Hindlimb muscle (tissue), 1 donor: ENCODE data around the gene SCAMP5. TPM values are rescaled to one million over a fixed set of nuclear protein-coding genes. Genes with fewer than 3 reads are reported as not detected.

Source experiments
- DNase-seq: peaks from one replicate; pipeline ENCODE4 v3.0.0-alpha.2; 2013
- polyA plus RNA-seq: library from polyadenylated mRNA; unstranded; fragments of 120-200 nt; gene quantifications from one replicate; pipeline ENCODE4 v1.2.1, GENCODE V29; 2013; ENCODE audit not compliant: insufficient read length

Gene SCAMP5
- polyA plus RNA-seq, 1 donor = 3.9 TPM

DNA sequence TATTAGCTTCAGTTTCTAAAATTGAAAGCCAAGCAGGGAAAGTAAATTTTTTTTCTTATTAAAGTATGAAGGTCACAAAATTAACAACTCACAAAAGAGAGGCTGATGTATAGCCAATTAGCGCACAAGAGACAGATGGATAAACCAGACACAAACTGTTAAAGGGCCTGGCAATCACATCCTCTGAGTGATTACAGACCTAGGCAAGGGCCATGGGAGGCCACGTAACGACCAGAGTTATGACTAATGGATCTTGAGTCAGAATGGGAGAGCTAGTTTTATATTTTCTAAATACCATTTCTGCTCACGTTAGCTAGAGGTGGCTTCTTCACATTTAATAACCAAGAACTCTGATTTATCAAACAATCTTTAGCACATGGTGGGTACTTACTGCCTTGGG, 17.8 kb upstream of the SCAMP5 start:
- no peak for DNase-seq

DNA sequence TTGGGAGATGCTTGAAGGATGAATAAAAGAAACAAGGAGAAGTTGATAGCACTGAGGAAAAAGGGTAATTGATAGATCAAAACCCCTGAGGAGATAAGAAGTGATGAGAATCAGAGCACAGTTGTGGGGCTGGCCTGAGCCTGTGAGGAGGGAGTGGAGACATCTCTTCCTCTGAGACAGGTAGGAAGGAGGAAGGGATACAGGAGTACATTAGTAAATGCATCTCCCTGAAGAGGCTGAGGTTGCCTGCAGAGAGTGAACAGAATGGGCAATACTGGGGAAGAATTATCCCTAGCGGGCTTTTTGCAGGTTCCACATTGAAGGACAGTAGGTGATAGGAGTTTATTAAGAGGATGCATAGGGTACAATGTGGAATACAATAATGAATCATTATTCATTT, 17.3 kb upstream of the SCAMP5 start:
- no peak for DNase-seq

DNA sequence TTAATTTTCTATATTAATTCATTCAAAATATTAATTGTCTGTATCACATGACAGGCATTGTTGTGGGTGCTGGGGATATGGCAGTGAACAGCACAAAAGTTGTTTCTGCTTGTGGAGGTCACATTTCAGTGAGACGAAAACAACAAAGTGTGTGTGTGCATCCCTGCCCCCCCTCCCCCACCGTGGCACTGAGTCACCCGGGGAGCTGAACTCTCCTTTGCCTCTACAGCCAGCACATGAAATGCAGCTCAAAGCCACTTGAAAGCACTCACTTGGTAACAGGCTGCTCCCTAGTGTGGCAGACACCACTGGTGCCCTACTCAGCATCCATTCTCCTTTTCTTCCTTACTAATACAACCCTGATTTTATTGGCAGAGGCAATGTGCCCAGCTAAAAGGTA, 16.9 kb upstream of the SCAMP5 start:
- DNase-seq = no peak

DNA sequence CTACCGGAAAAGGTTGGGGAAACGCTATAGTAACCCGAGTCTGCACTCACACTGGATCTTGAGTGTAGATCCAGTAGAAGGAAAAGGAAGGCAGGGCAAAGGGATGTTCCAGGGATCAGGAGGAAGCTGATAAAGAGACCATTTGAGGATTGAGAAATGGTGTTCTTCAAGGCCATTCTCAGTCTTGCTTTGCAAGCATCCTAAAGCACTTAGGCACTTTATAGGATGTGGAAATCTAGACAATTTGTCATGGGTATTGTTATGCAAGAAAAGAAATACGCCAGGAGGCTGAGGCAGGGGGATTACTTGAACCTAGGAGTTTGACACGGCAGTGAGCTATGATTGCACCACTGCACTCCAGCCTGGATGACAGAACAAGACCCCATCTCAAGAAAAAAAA, 13.2 kb upstream of the SCAMP5 start:
- no peak for DNase-seq

DNA sequence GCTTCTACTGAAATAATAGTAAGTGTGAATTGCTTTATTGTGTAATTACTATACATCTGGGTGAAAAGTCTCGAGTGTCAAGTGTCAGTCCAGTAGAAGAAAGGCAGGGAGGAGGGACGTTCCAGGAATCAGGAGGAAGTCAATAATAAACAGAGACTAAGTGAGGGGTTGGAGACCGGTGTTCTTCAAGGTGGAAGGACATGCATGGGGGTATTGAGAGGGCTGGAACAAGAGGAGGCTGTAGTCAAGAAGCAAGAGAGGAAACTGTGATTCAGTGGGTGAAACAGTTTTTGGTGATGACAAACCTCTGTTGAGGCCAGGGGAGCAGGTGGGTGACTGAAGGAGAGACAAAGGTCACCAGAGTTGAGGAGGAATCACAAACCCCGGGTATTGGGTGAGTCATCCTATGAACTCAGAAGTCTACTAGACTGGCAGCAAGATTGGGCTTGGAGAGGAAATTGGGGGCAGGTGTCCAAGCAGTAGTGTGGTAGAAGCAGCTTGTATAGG, 11.6 kb upstream of the SCAMP5 start:
- no peak for DNase-seq

DNA sequence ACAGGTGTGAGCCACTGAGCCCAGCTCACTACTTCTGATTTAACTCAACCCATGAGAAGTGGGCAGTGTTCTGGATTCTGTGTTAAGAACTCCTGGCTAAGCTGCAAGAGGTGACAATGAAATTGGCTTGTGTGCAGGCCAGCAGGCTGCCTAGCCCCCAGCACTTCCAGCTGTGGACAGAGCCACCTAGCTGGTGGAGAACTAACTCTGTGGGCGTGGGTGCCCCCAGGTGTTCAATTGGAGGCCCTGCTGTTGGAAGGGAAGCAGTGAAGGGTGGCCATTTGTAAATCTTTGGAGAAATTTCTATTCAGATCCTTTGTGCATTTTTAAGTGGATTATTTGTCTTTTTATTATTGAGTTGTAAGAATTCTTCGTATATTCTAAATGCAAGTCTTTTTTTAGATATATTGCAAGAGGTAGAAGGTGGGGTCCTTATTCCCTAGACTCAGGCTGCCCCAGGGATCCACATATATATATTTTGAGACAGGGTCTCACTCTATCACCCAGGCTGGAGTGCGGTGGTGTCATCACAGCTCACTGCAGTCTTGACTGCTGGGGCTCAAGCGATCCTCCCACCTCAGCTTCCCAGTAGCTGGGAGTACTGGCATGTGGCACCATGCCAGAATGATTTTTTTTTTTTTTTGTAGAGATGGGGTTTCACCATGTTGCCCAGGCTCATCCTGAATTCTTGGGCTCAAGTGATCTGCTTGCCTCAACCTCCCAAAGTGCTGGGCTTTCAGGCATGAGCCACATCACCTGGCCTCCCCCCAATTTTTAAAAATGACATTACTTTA, 7.2 kb upstream of the SCAMP5 start:
- DNase-seq = no peak

DNA sequence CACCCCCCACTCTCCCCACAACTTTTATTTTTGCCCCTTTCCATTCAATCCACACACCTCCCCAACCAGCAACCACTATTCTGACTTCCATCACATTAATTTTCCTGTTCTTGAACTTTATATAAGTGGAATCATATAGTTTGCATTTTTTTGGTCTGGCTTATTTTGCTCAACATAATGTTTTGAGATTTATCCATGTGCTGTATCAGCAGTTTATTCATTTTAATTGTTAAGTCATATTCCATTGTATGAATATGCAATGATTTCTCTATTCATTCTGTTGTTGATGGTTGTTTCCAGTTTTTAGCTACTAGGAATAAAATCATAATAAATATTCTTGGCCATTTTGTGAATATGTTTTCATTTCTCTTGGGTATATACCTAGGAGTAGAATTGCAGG, 5.8 kb upstream of the SCAMP5 start:
- DNase-seq = no peak

DNA sequence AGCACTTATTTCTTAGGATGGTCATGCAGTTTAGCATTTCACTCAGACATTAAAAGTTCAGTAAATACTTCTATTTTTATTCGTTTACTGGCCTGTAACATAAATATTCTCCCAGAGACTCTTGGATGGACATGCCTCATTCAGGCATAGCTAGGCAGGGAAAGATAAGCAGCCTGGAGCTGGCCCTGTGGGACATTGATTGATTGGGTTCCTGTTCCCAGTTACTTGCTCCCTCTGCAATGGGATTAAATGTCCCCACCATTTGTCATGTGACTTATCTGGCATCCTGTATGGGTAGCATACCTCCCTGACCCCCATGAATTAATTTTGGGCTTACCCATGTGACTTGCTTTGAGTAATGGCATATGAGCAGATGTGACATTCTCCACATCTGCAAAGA, 2.7 kb upstream of the SCAMP5 start:
- no peak for DNase-seq

DNA sequence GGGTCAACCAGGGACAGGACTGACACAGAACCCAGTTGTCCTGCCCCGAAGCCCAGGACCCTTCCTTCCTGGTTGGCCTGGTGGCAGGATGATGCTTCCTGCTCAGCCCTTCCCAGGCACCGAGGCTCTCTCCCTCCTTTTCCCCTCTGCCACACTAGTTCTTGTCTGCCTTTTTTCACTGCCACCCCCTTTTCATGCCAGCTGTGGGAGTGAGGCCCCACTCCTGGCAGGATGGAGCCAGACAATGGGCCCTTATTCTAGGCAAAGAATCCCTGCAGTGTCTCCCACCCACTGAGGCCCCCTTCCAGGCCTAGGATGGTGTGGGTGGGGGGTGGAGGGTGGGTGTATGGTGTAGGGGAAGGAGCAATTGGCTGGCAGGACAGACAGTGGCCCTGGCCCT, 1.1 kb upstream of the SCAMP5 start:
- DNase-seq = no peak

DNA sequence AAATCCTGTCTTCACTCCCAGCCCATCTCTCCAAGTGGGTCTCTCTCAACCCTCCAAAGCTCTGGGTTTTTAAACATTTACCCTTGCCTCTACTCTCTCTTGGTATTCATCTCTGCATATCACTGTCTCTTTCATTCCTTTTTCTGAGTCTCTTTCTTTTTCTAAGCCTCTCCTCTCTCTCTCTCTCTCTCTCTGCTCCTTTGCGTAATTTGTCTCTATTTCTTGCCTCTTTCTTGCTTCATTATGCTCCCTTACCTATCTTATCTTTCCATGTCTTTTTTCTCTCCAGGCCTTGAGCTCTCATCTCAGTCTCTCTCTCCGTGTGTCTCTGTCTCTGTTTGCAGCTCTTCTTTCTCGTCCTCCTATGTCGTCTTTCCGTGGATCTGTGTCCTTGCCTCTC, 678 bp upstream of the SCAMP5 start:
- DNase-seq = no peak

DNA sequence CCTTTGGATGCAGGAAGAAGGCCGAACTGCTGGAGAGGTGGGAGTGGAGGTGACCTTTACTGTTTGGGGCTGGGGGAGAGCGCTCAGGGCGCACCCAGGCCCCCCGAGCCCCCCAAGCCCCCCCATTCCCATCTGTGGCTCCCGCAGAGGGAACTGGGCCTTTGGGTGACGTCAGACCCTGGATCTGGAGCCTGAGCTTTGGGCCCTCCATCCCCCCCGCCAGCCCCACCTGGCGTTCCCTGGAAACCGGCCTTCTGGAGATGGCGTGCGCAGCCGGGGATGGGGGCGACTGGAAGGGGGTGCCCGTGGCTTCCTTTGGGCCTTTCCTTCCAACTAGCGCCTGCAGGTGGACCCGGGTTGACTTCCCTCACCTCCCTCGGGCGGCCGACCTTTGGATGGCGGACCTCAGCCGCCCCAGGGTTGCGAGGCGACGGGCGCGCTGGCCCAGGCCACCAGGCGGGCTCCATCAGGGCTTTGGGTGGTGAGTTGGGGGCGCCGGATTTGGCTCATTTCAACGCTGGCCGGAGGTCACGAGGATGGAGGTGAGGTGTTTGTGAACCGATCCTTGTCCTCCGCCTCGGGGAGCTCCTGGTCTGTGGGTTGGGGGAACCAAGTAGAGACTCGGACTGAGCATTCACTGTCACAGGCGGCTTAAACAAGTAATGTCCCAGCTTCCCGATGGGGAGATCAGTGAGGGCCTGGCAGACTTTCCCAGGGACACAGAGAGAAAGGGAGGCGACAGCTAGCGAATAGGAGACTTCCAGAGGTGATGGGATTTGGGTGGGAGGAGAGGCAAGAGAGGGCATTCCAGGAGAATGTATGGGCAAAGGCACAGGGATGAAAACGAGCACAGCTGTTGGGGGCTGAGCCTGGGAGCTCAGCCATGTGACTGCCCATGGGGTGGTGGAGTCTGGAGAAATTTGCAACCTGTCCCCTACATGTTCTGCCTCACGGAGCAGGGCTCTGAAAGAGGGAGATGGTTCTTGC, 709 bp downstream of the SCAMP5 start:
- DNase-seq = no peak

DNA sequence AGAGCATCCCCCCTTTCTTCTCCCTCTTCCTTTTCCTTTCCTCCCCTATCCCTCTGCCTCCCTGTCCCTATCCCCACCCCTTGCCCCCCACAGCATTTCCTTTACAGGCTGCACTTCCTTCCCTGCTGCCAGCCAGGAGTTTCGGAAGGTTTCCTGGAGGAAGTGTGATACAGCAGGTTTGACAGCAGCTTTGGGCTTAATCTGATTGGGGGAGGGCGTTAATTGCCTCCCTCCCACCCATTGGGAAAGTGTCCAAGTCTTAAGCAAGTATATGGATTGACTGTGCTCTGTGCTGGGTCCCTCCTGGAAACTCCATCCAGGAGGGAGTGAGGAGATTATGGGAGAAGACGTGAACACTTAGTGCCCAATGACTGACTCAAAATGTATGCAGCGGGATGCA, 1.8 kb downstream of the SCAMP5 start:
- no peak for DNase-seq

DNA sequence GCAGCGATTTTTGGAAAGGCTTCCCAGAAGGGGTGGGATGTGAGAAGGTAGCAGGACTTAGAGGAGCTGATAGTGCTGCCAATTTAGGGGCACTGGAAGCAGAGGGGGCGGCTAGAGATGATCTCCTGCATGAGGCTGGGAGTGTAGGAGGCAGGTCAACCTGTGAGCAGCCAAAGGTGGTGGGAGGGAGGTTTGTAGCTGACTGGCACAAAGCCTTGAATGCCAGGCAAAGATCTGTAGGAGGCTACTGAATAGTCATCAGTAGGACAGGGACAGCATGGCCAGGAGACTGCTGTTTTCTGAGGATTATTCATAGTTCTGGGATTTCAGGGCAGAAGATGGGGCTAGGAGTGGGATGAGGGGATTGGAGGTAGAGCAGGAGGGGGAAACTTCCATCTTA, 2.2 kb downstream of the SCAMP5 start:
- DNase-seq = no peak

DNA sequence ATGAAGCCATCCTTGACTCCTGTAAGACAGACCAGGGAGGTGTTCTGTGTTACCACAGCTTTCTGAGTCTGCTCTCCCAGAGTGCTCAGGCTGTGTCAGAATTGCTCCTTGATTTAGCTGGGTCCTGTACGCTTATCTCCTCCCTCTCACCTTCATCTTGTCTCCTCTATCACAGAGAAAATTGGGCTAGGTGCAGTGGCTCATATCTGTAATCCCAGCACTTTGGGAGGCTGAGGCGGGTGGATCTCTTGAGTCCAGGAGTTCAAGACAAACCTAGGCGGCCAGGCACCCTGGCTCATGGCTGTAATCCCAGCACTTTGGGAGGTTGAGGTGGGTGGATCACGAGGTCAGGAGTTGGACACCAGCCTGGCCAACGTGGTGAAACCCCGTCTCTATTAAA, 5.9 kb downstream of the SCAMP5 start:
- no peak for DNase-seq

DNA sequence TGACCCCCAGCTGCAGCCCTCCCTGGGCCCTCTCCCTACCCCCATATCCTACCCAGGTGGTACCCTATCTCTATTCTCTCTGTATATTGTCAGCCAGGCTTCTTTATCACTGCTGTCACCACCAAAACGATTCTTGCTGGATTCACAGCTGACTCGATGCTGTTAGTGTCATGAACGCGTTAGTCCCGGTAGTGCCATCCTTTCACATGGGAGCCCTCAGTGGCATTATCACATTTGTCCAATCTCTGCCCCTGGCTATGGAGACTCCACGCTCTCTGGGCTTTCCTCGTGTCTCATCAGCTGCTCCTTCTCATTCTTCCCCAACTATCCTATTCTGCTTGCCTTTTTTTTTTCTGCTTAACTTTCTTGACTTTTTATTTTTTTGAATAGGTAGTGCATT, 7.0 kb downstream of the SCAMP5 start:
- no peak for DNase-seq

DNA sequence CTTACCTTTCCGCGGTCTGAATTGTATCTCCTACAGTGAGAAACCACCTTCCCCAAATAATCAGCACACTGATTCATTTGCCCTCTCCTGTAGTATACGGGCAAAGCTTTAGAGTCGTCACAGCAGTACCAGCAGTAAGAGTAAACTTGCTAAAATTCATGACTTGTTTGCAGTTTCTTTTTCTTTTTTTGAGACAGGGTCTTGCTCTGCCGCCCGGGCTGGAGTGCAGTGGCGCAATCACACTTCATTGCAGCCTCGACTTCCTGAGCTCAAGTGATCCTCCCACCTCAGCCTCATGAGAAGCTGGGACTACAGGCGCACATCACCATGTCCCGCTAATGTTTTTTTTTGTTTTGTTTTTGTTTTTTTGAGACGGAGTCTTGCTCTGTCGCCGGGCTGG, 11.9 kb downstream of the SCAMP5 start:
- no peak for DNase-seq

DNA sequence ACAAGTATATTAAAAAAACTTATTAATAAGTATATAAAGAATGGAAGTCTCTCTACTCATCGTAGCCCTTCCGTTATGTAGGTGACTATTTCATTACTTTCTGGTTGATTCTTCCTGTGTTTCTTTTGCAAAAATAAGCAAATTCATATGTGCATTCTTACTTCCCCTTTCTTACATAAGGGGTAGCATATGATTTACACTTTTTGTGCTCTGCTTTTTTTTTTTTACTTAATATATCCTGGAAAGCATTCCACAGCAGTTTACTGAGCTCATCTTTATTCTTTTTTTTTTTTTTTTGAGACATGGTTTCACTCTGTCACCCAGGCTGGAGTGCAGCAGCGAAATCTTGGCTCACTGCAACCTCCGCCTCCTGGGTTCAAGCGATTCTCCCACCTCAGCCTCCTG, 12.9 kb downstream of the SCAMP5 start:
- DNase-seq = no peak

DNA sequence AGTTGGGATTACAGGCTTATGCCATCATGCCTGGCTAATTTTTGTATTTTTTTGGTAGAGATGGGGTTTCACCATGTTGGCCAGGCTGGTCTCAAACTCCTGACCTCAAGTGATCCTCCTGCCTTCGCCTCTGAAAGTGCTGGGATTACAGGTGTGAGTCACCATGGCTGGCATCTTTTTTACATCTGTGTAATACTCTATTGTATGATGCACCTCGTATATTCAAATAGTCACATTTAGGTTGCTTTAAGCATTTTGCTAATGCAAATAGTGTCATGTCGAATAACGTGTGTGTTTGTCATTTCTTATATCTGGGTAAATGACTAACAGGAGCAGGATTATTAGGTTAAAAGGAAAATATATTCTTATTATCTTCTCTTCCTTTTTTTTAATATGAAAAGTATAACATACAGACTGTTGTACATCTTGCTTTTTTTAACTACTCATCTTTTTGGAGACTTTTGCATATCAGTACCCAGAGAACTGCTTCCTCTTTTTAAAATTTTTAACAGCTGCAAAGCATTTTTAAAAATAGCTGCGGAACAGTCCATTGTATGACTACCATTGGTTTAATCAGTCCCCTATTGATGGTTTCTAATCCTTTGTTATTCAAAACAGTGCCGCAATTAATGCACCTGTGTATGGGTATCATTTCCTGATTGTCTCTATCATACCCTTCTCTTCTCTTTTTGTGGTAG, 13.4 kb downstream of the SCAMP5 start:
- no peak for DNase-seq

DNA sequence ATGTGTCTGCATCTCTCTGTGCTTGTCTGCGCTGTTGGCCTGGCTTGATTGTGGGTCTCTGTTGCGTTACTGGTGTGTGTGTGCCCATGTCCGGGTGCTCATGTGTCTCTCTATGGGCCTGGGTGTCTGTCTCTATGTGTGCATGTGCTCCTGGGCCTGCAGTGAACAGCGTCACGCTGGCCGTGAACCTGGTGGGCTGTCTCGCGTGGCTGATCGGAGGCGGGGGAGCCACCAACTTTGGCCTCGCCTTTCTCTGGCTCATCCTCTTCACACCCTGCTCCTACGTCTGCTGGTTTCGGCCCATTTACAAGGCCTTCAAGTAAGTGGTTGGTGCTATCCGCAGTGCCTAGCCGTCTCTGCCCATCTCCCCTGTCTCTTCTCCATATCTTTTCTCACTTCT, 21.1 kb downstream of the SCAMP5 start:
- no peak for DNase-seq

DNA sequence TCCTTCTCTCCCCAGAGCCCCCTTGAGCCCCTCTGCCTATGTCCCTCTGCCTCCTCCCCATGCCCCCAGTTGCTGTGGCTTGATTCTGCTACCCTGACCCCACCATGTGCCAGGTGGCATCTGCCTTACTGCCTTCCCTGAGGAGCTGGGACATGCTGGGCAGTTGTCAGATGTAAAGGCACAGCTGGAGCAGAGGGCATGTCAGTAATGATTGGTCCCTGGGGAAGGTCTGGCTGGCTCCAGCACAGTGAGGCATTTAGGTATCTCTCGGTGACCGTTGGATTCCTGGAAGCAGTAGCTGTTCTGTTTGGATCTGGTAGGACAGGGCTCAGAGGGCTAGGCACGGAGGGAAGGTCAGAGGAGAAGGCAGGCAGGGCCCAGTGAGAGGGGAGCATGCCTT, 24.6 kb downstream of the SCAMP5 start:
- DNase-seq = no peak

DNA sequence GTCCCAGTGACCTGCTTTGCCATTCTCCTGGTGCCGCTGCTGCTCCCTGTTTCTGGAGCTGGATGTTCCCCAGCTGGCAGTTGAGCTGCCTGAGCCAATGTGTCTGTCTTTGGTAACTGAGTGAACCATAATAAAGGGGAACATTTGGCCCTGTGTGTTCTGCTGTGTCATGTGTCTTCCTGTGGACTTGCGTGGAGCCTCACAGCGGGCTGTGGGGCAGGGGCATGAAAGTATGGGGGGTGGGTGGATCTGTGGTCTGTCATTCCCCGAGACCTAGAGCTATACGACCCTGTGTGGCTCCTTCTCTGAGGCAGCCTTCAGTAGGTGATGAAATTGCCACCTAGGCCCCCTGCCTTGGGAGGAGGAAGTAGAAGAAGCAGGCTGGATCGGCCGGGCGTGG, 26.0 kb downstream of the SCAMP5 start:
- DNase-seq = no peak

DNA sequence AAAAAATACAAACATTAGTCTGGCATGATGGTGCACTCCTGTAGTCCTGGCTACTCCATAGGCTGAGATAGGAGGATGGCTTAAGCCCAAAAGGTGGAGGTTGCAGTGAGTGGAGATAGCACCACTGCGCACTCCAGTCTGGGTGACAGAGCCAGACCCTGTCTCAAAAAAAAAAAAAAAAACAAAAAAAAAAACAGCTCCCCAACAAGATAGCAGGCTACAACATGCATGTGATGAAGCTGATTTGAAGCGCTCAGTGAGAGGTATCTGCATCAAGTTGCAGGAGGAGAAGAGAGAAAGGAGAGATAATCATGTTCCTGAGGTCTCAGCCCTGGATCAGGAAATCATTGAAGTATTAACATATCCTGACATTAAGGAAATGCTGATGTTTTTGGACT, 27.4 kb downstream of the SCAMP5 start:
- no peak for DNase-seq
